ENCODE results near the gene CEND1. TPM values are rescaled to one million over a fixed set of nuclear protein-coding genes. Genes with fewer than 3 reads are reported as not detected.

The CEND1 gene
- total and polyA plus RNA-seq, 7 experiments from 2014 or later, result 2.3 TPM; not detected in 6

GRCh38 chr11:764322-765024 lies 25.4 kb downstream of the CEND1 start:
- intact Hi-C loops (cut with micrococcal nuclease), result loop anchor here (1.0 to 2.0 kb wide), 7 partner anchors 18 to 209 kb away; partner anchors contain the start of gene TALDO1 (in 1 of the 2)
- no peaks in the 10 kb centered on the region for H3K27me3 ChIP-seq (ENCODE audit: control insufficient read depth in 2 of 2, insufficient read depth in 2 of 2, low read length in 2 of 2)
- H3K4me3 Mint-ChIP-seq, result no peak overlapping the region
- H3K27me3 Mint-ChIP-seq, result no peaks in the 10 kb centered on the region
- H3K27ac Mint-ChIP-seq, result peak overlapping the region in 1 of 9 donors; percentile 43
- peaks cover 0 to 16% (median 0%) of the 10 kb centered on the region in 5 donors for H3K36me3 Mint-ChIP-seq
- H3K4me1 ChIP-seq (ENCODE audit: control insufficient read depth in 2 of 2, insufficient read depth in 2 of 2, low read length in 2 of 2), result no peaks in the 10 kb centered on the region
- H3K4me3 ChIP-seq (ENCODE audit: low read length), result no peak overlapping the region
- POLR2A ChIA-PET, result interaction anchor here (0.6 to 1.2 kb wide), 2 partner anchors 208 to 337 kb away, joined by 3 to 4 read pairs; no protein-coding TSS in a partner anchor
- DNase-seq (no peak), ATAC-seq (no peak)
- CTCF ChIA-PET, result interaction anchor here (1.7 to 1.9 kb wide), 3 partner anchors 12 to 38 kb away, joined by 5 to 8 read pairs (median 6); partner anchors contain the start of gene TALDO1
- no peak overlapping the region for H3K27ac ChIP-seq (ENCODE audit: low read depth, low read length)
- H3K9me3 Mint-ChIP-seq, result no peaks in the 10 kb centered on the region
- H3K36me3 ChIP-seq (ENCODE audit: control insufficient read depth in 2 of 3, insufficient read depth in 3 of 3, low read length in 3 of 3), result peaks cover 0 to 63% (median 12%) of the 10 kb centered on the region in 3 experiments
- H3K4me1 Mint-ChIP-seq, result peaks cover 0 to 8% (median 0%) of the 10 kb centered on the region in 7 donors
- H3K9me3 ChIP-seq (ENCODE audit: control insufficient read depth in 2 of 3, low read length in 3 of 3), result no peaks in the 10 kb centered on the region

- Mint-ChIP-seq H3K9me3 (no peaks in the 10 kb centered on the region), H3K4me3 (no peak overlapping the region), H3K4me1 (peaks cover 0 to 8% (median 0%) of the 10 kb centered on the region in 7 donors), H3K27me3 (no peaks in the 10 kb centered on the region), H3K36me3 (peaks cover 0 to 16% (median 0%) of the 10 kb centered on the region in 5 donors), H3K27ac (no peak overlapping the region)
- H3K4me3 ChIP-seq (ENCODE audit: low read length), result no peak overlapping the region
- no peaks in the 10 kb centered on the region for H3K4me1 ChIP-seq (ENCODE audit: control insufficient read depth in 2 of 2, insufficient read depth in 2 of 2, low read length in 2 of 2)
- DNase-seq (no peak), ATAC-seq (no peak)
- no peak overlapping the region for H3K27ac ChIP-seq (ENCODE audit: low read depth, low read length)
- intact Hi-C loops (cut with micrococcal nuclease), result loop anchor here in 1 of 2 donors (2.0 kb wide), 2 partner anchors 17 to 67 kb away; partner anchors contain the start of gene TALDO1
- H3K9me3 ChIP-seq (ENCODE audit: control insufficient read depth in 2 of 3, low read length in 3 of 3), result no peaks in the 10 kb centered on the region
- peaks cover 0 to 70% (median 12%) of the 10 kb centered on the region in 3 experiments for H3K36me3 ChIP-seq (ENCODE audit: control insufficient read depth in 2 of 3, insufficient read depth in 3 of 3, low read length in 3 of 3)
- no peaks in the 10 kb centered on the region for H3K27me3 ChIP-seq (ENCODE audit: control insufficient read depth in 2 of 2, insufficient read depth in 2 of 2, low read length in 2 of 2)
- POLR2A ChIA-PET, result interaction anchor here (0.6 to 1.2 kb wide), 2 partner anchors 207 to 336 kb away, joined by 3 to 4 read pairs; no protein-coding TSS in a partner anchor
- CTCF ChIA-PET, result interaction anchor here (1.7 to 1.9 kb wide), 3 partner anchors 13 to 38 kb away, joined by 5 to 8 read pairs (median 6); partner anchors contain the start of gene TALDO1
These were observed 26.2 kb downstream of the CEND1 start for GRCh38 chr11:763549-764321.

- Histone ChIP-seq H3K27me3 (ENCODE audit: control insufficient read depth in 2 of 2, insufficient read depth in 2 of 2, low read length in 2 of 2) (no peaks in the 10 kb centered on the region), H3K4me3 (ENCODE audit: low read length) (no peak overlapping the region), H3K36me3 (ENCODE audit: control insufficient read depth in 2 of 3, insufficient read depth in 3 of 3, low read length in 3 of 3) (peaks cover 0 to 70% (median 12%) of the 10 kb centered on the region in 3 experiments), H3K27ac (ENCODE audit: low read depth, low read length) (no peak overlapping the region), H3K4me1 (ENCODE audit: control insufficient read depth in 2 of 2, insufficient read depth in 2 of 2, low read length in 2 of 2) (no peaks in the 10 kb centered on the region), H3K9me3 (ENCODE audit: control insufficient read depth in 2 of 3, low read length in 3 of 3) (no peaks in the 10 kb centered on the region)
- DNase-seq, result no peak
- intact Hi-C loops (cut with micrococcal nuclease), result no loop called here
- no peak overlapping the region for H3K27ac Mint-ChIP-seq
- POLR2A ChIA-PET, result interaction anchor here (1.2 kb wide), 1 partner anchor 207 kb away, joined by 4 read pairs; no protein-coding TSS in a partner anchor
- CTCF ChIA-PET, result interaction anchor here (1.9 kb wide), 2 partner anchors 13 to 16 kb away, joined by 6 to 8 read pairs; partner anchors contain the start of gene TALDO1
- ATAC-seq, result no peak
- H3K27me3 Mint-ChIP-seq, result no peaks in the 10 kb centered on the region
- peaks cover 0 to 16% (median 0%) of the 10 kb centered on the region in 5 donors for H3K36me3 Mint-ChIP-seq
- H3K4me1 Mint-ChIP-seq, result peaks cover 0 to 8% (median 0%) of the 10 kb centered on the region in 7 donors
- H3K9me3 Mint-ChIP-seq, result no peaks in the 10 kb centered on the region
- H3K4me3 Mint-ChIP-seq, result no peak overlapping the region
These were observed 26.8 kb downstream of the CEND1 start for GRCh38 chr11:763073-763463.

GRCh38 chr11:762421-763072 lies 27.3 kb downstream of the CEND1 start:
- Mint-ChIP-seq H3K27ac (peak overlapping the region in 1 of 9 donors; percentile 32), H3K4me3 (no peak overlapping the region), H3K9me3 (no peaks in the 10 kb centered on the region), H3K4me1 (peaks cover 0 to 8% (median 0%) of the 10 kb centered on the region in 7 donors), H3K36me3 (peaks cover 0 to 18% (median 2%) of the 10 kb centered on the region in 5 donors), H3K27me3 (no peaks in the 10 kb centered on the region)
- H3K4me3 ChIP-seq (ENCODE audit: low read length), result no peak overlapping the region
- H3K9me3 ChIP-seq (ENCODE audit: control insufficient read depth in 2 of 3, low read length in 3 of 3), result no peaks in the 10 kb centered on the region
- intact Hi-C loops (cut with micrococcal nuclease), result no loop called here
- H3K4me1 ChIP-seq (ENCODE audit: control insufficient read depth in 2 of 2, insufficient read depth in 2 of 2, low read length in 2 of 2), result no peaks in the 10 kb centered on the region
- no peak overlapping the region for H3K27ac ChIP-seq (ENCODE audit: low read depth, low read length)
- no peaks in the 10 kb centered on the region for H3K27me3 ChIP-seq (ENCODE audit: control insufficient read depth in 2 of 2, insufficient read depth in 2 of 2, low read length in 2 of 2)
- ChIA-PET CTCF (interaction anchor here (1.9 kb wide), 1 partner anchor 14 kb away, joined by 6 read pairs; no protein-coding TSS in a partner anchor), POLR2A (no interaction called here)
- H3K36me3 ChIP-seq (ENCODE audit: control insufficient read depth in 2 of 3, insufficient read depth in 3 of 3, low read length in 3 of 3), result peaks cover 0 to 73% (median 12%) of the 10 kb centered on the region in 3 experiments
- peak in 1 of 9 donors; percentile 20 for DNase-seq
- ATAC-seq, result peak; percentile 42

- Histone ChIP-seq H3K27me3 (ENCODE audit: control insufficient read depth in 2 of 2, insufficient read depth in 2 of 2, low read length in 2 of 2) (no peaks in the 10 kb centered on the region), H3K4me3 (ENCODE audit: low read length) (no peak overlapping the region), H3K36me3 (ENCODE audit: control insufficient read depth in 2 of 3, insufficient read depth in 3 of 3, low read length in 3 of 3) (peaks cover 0 to 82% (median 12%) of the 10 kb centered on the region in 3 experiments), H3K4me1 (ENCODE audit: control insufficient read depth in 2 of 2, insufficient read depth in 2 of 2, low read length in 2 of 2) (no peaks in the 10 kb centered on the region), H3K9me3 (ENCODE audit: control insufficient read depth in 2 of 3, low read length in 3 of 3) (no peaks in the 10 kb centered on the region), H3K27ac (ENCODE audit: low read depth, low read length) (no peak overlapping the region)
- DNase-seq, result no peak
- peaks cover 0 to 22% (median 4%) of the 10 kb centered on the region in 5 donors for H3K36me3 Mint-ChIP-seq
- H3K4me3 Mint-ChIP-seq, result no peak overlapping the region
- no peaks in the 10 kb centered on the region for H3K27me3 Mint-ChIP-seq
- ChIA-PET CTCF (interaction anchor here (0.6 kb wide), 1 partner anchor 35 kb away, joined by 3 read pairs; no protein-coding TSS in a partner anchor), POLR2A (interaction anchor here (0.6 to 0.9 kb wide), 2 partner anchors 65 to 69 kb away, joined by 3 read pairs; no protein-coding TSS in a partner anchor)
- no peaks in the 10 kb centered on the region for H3K9me3 Mint-ChIP-seq
- ATAC-seq, result no peak
- intact Hi-C loops (cut with micrococcal nuclease), result no loop called here
- peak overlapping the region in 1 of 9 donors; percentile 65 for H3K27ac Mint-ChIP-seq
- H3K4me1 Mint-ChIP-seq, result peaks cover 0 to 8% (median 0%) of the 10 kb centered on the region in 7 donors
These were observed 28.3 kb downstream of the CEND1 start for GRCh38 chr11:761526-762108.
